Body of pancreas (tissue), 4 donors: Measurements from ENCODE around the gene PRSS21.

Source experiments
- POLR2A ChIP-seq, 3 donors: fragments of 450-650 bp; IDR thresholded peaks; one replicate each; pipeline ENCODE4 v1.6.1; 2016; ENCODE audit warnings: antibody characterized with exemption in 3 of 3, mild to moderate bottlenecking in 2 of 3
- TF ChIP-seq, protein P1 (sequence below), 7 experiments: fragments of 450-650 bp in 4 of 7; fragments of 200-600 bp in 3 of 7; sonication (generic) in 3 of 7; IDR thresholded peaks; one replicate each; pipeline ENCODE4 v1.5.1; 2016 to 2019; ENCODE audit warnings: antibody characterized with exemption in 7 of 7

DNA sequence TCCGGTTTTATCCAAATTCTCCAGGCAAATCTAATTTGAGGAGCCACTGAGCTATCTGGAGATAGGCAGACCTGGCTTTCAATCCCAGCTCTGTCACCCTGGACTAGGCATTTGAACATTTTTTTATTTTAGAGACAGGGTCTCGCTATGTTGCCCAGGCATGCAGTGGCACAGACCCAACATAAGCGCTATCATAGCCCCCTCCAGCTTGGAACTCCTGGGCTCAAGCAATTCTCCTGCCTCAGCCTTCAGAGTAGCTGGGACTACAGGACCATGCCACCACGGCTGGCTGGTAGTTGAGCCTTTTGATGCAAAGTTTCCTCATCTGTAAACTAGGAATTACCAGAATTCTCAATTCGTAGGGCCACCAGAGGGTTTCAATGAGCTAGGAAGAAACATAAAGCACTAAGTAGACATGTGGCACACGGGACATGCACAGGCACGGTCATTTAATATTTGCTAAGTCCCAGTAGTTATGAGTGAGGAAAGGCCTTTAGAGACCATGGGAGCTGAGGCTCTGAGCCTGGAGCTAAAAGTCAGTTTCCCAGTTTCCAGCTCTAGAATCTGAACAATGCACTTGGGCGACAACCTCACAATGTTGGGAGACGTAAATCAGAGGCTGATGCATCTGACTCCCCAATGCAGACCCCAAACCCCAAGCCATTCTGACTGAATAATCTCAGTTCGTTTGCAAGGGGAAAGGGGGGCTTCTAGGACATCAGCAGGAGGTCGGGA is 41.1 kb upstream of the PRSS21 start:
- TF ChIP-seq, protein P1, sequence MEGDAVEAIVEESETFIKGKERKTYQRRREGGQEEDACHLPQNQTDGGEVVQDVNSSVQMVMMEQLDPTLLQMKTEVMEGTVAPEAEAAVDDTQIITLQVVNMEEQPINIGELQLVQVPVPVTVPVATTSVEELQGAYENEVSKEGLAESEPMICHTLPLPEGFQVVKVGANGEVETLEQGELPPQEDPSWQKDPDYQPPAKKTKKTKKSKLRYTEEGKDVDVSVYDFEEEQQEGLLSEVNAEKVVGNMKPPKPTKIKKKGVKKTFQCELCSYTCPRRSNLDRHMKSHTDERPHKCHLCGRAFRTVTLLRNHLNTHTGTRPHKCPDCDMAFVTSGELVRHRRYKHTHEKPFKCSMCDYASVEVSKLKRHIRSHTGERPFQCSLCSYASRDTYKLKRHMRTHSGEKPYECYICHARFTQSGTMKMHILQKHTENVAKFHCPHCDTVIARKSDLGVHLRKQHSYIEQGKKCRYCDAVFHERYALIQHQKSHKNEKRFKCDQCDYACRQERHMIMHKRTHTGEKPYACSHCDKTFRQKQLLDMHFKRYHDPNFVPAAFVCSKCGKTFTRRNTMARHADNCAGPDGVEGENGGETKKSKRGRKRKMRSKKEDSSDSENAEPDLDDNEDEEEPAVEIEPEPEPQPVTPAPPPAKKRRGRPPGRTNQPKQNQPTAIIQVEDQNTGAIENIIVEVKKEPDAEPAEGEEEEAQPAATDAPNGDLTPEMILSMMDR (IDR thresholded peaks at IDR 0.05) = no peak
- TF ChIP-seq POLR2A (IDR thresholded peaks at IDR 0.05) = no peak
